ENCODE measurements around the gene EIF3A.

GRCh38 chr10:119058010-119058409, 22.6 kb downstream of the EIF3A start:
- TF ChIP-seq CTCF (IDR thresholded peaks at IDR 0.05; ENCODE audit: poor library complexity, severe bottlenecking), result no peak
- TF ChIP-seq TAF1 (IDR thresholded peaks at IDR 0.05; ENCODE audit: low read depth), result no peak
- TF ChIP-seq POLR2AphosphoS5 (IDR thresholded peaks at IDR 0.05), result no peak
